Measurements from ENCODE around the gene C20orf144. TPM values are rescaled to one million over a fixed set of nuclear protein-coding genes. Genes with fewer than 3 reads are reported as not detected.

The C20orf144 gene
- total RNA-seq, 4 donors from 2014 or later = not detected

DNA sequence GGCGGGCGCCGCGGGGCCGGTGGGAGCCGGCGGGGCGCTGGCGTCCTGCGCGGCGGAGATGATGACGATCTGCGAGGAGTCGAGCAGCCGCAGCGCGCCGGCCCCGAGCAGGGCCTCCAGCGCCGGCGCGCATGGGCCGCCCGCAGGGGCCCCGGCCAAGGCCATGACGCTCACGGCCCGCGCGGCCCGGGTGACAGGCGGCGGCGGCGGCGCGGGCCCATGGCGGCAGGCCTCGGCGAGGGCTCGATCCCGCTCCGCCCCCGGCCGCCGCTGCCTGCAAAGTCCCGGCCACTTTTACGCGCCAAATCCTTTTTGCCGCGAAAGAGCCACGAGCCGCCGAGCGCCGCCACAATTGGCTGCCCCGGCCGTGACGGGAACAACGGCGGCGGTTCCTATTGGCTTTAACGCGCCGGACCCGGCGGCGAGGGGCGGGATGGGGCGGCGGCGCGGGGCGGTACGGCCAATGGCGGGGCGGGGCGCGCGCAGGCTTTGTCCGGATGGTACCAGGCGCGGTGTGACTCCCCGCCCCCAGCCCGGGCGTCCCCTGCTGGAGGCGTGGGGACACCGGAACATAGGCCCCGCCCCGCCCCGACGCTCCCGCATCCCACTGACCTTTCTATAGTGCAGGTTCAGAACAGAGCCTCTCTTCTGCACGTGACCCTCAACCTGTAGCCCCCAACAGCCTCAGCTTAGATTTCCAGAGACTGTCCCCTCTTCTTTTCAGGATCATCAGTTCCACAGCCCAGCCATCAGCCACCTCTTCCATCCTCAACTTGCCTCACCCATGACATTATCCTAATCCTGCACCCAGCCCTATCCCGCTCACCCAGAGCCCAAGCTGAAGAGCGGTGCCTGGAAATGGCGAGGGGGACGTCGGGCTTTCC lies 24.2 kb downstream of the C20orf144 start, which contains the start of gene E2F1:
Gene E2F1 (minus strand): TSS at position 286 of the 884 bp plus-strand sequence. CDS start 121 bp downstream, at position 165.
- DNase-seq (ENCODE audit: low spot score in 2 of 2) = peak; percentile 89 to 92
- no peaks in the 10 kb centered on the region for H3K27me3 ChIP-seq
- TF ChIP-seq, protein P1, sequence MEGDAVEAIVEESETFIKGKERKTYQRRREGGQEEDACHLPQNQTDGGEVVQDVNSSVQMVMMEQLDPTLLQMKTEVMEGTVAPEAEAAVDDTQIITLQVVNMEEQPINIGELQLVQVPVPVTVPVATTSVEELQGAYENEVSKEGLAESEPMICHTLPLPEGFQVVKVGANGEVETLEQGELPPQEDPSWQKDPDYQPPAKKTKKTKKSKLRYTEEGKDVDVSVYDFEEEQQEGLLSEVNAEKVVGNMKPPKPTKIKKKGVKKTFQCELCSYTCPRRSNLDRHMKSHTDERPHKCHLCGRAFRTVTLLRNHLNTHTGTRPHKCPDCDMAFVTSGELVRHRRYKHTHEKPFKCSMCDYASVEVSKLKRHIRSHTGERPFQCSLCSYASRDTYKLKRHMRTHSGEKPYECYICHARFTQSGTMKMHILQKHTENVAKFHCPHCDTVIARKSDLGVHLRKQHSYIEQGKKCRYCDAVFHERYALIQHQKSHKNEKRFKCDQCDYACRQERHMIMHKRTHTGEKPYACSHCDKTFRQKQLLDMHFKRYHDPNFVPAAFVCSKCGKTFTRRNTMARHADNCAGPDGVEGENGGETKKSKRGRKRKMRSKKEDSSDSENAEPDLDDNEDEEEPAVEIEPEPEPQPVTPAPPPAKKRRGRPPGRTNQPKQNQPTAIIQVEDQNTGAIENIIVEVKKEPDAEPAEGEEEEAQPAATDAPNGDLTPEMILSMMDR (IDR thresholded peaks at IDR 0.05) = peak; percentile 38 to 80 (median 49)
- TF ChIP-seq EP300 (IDR thresholded peaks at IDR 0.05) (peak in 1 of 2 donors; percentile 53), POLR2A (IDR thresholded peaks at IDR 0.05) (peak in 1 of 2 donors; percentile 19)
- H3K4me3 ChIP-seq = peak within 1 kb of the TSS; percentile 19 to 54 (median 28)
- H3K4me1 ChIP-seq = peaks cover 0 to 28% (median 10%) of the 10 kb centered on the region in 4 donors
- 3 to 11% methylated on average over 11 to 57 of the region's 101 CpGs for WGBS, 2 donors
- no peaks in the 10 kb centered on the region for H3K36me3 ChIP-seq
- H3K27ac ChIP-seq = peak within 1 kb of the TSS; percentile 48 to 85 (median 69)
- no peaks in the 10 kb centered on the region for H3K9me3 ChIP-seq

- H3K4me1 ChIP-seq = peaks cover 0 to 28% (median 10%) of the 10 kb centered on the region in 4 donors
- TF ChIP-seq POLR2A (IDR thresholded peaks at IDR 0.05) (no peak), EP300 (IDR thresholded peaks at IDR 0.05) (no peak)
- TF ChIP-seq, protein P1 (IDR thresholded peaks at IDR 0.05) = no peak
- H3K27me3 ChIP-seq = no peaks in the 10 kb centered on the region
- H3K36me3 ChIP-seq = no peaks in the 10 kb centered on the region
- 79 to 83% methylated on average over 14 of the region's 14 CpGs for WGBS, 2 donors
- H3K4me3 ChIP-seq = peak overlapping the region in 3 of 4 donors; percentile 20 to 54 (median 35)
- no peak for DNase-seq (ENCODE audit: low spot score in 2 of 2)
- H3K9me3 ChIP-seq = no peaks in the 10 kb centered on the region
- H3K27ac ChIP-seq = peak overlapping the region; percentile 48 to 85 (median 69)
Observed at GRCh38 chr20:33686984-33687366, 24.8 kb downstream of the C20orf144 start.

- TF ChIP-seq, protein P1 (IDR thresholded peaks at IDR 0.05) = no peak
- TF ChIP-seq EP300 (IDR thresholded peaks at IDR 0.05) (no peak), POLR2A (IDR thresholded peaks at IDR 0.05) (no peak)
- no peak overlapping the region for H3K4me3 ChIP-seq
- DNase-seq (ENCODE audit: low spot score in 2 of 2) = no peak
- H3K9me3 ChIP-seq = no peaks in the 10 kb centered on the region
- peaks cover 0 to 28% (median 10%) of the 10 kb centered on the region in 4 donors for H3K4me1 ChIP-seq
- peak overlapping the region in 2 of 4 donors; percentile 45 to 79 for H3K27ac ChIP-seq
- 74 to 78% methylated on average over 8 of the region's 8 CpGs for WGBS, 2 donors
- no peaks in the 10 kb centered on the region for H3K36me3 ChIP-seq
- H3K27me3 ChIP-seq = no peaks in the 10 kb centered on the region
Observed at GRCh38 chr20:33687370-33687915, 25.3 kb downstream of the C20orf144 start.

- no peaks in the 10 kb centered on the region for H3K9me3 ChIP-seq
- WGBS, 2 donors = 87 to 92% methylated on average over 3 of the region's 3 CpGs
- H3K27ac ChIP-seq = peak overlapping the region in 1 of 4 donors; percentile 79
- no peaks in the 10 kb centered on the region for H3K27me3 ChIP-seq
- H3K36me3 ChIP-seq = no peaks in the 10 kb centered on the region
- no peak overlapping the region for H3K4me3 ChIP-seq
- no peak for DNase-seq (ENCODE audit: low spot score in 2 of 2)
- H3K4me1 ChIP-seq = peaks cover 0 to 31% (median 12%) of the 10 kb centered on the region in 4 donors
- TF ChIP-seq EP300 (IDR thresholded peaks at IDR 0.05) (no peak), POLR2A (IDR thresholded peaks at IDR 0.05) (no peak)
- TF ChIP-seq, protein P1 (IDR thresholded peaks at IDR 0.05) = no peak
Observed at GRCh38 chr20:33687993-33688937, 26.1 kb downstream of the C20orf144 start.
